Gastrocnemius medialis (tissue), 4 donors: Measurements from ENCODE around the gene TLL2.

Experiments
- CTCF ChIP-seq, 5 experiments: fragments of 450-650 bp in 3 of 5; fragments of 200-600 bp in 2 of 5; sonication (generic) in 2 of 5; IDR thresholded peaks in 4 of 5; conservative IDR thresholded peaks in 1 of 5; 1 replicate in 4 of 5; 2 replicates in 1 of 5; pipeline ENCODE4 v1.5.1; 2016 to 2019; ENCODE audit warnings: antibody characterized with exemption in 5 of 5, mild to moderate bottlenecking in 3 of 5, moderate library complexity in 3 of 5
- POLR2A ChIP-seq, 2 donors: fragments of 450-650 bp; IDR thresholded peaks; one replicate each; pipeline ENCODE4 v1.6.1; 2017; ENCODE audit warnings: antibody characterized with exemption in 2 of 2, mild to moderate bottlenecking in 2 of 2, moderate library complexity in 2 of 2

- TF ChIP-seq CTCF (IDR thresholded peaks at IDR 0.05 in 4 of 5, conservative IDR thresholded peaks at IDR 0.05 in 1 of 5) (no peak), POLR2A (IDR thresholded peaks at IDR 0.05) (no peak)
Observed at GRCh38 chr10:96509017-96509641, 4.6 kb downstream of the TLL2 start.
